Mesendoderm (in vitro differentiated cells): ENCODE results near the gene INPP4A.

Source experiments
- DNase-seq: peaks from one replicate; pipeline ENCODE4 v3.0.0; 2013
- H2AK5ac ChIP-seq: 2 replicates; pipeline ENCODE4 v1.6.1; 2013; ENCODE audit warnings: low read length, inconsistent platforms
- H2BK120ac ChIP-seq: 2 replicates; pipeline ENCODE4 v1.6.1; 2013; ENCODE audit warnings: low read depth, mild to moderate bottlenecking, low read length, moderate library complexity, mixed read lengths
- H2BK15ac ChIP-seq: replicated peaks from 2 replicates; pipeline ENCODE4 v1.6.1; 2013; ENCODE audit warnings: low read depth, mild to moderate bottlenecking, moderate library complexity
- H2BK5ac ChIP-seq: 2 replicates; pipeline ENCODE4 v1.6.1; 2013; ENCODE audit warnings: low read length, inconsistent platforms
- H3K18ac ChIP-seq: 2 replicates; pipeline ENCODE4 v1.6.1; 2013; ENCODE audit warnings: mild to moderate bottlenecking, low read length, mixed read lengths
- H3K23ac ChIP-seq: one replicate; pipeline ENCODE4 v1.6.1; 2013; ENCODE audit warnings: low read length
- H3K27ac ChIP-seq: 2 replicates; pipeline ENCODE4 v1.5.1; 2013; ENCODE audit warnings: low read depth, mild to moderate bottlenecking, inconsistent platforms, low read length, moderate library complexity
- H3K27me3 ChIP-seq: 2 replicates; pipeline ENCODE4 v1.6.1; 2013; ENCODE audit warnings: low read length, control low read depth, mild to moderate bottlenecking, inconsistent platforms; ENCODE audit not compliant: insufficient read depth, poor library complexity
- H3K36me3 ChIP-seq: 2 replicates; pipeline ENCODE4 v1.6.1; 2013; ENCODE audit warnings: low read length, inconsistent platforms; ENCODE audit not compliant: control insufficient read depth, insufficient read depth
- H3K4ac ChIP-seq: one replicate; pipeline ENCODE4 v1.6.1; 2013; ENCODE audit warnings: low read depth, mild to moderate bottlenecking, low read length, moderate library complexity
- H3K4me1 ChIP-seq: 2 replicates; pipeline ENCODE4 v1.6.1; 2013; ENCODE audit warnings: low read depth, low read length, inconsistent platforms; ENCODE audit not compliant: control insufficient read depth
- H3K4me2 ChIP-seq: 2 replicates; pipeline ENCODE4 v1.6.1; 2013; ENCODE audit warnings: low read length
- H3K4me3 ChIP-seq: 2 replicates; pipeline ENCODE4 v1.5.1; 2013; ENCODE audit warnings: mild to moderate bottlenecking, low read length
- H3K56ac ChIP-seq: one replicate; pipeline ENCODE4 v1.6.1; 2013; ENCODE audit warnings: low read length
- H3K79me1 ChIP-seq: 2 replicates; pipeline ENCODE4 v1.6.1; 2013; ENCODE audit warnings: low read length, inconsistent platforms
- H3K79me2 ChIP-seq: 2 replicates; pipeline ENCODE4 v1.6.1; 2013; ENCODE audit warnings: mild to moderate bottlenecking, low read length; ENCODE audit not compliant: control insufficient read depth, insufficient read depth
- H3K9ac ChIP-seq: 2 replicates; pipeline ENCODE4 v1.6.1; 2013; ENCODE audit warnings: low read length, inconsistent platforms
- H4K5ac ChIP-seq: one replicate; pipeline ENCODE4 v1.6.1; 2013; ENCODE audit warnings: low read length
- H4K8ac ChIP-seq: one replicate; pipeline ENCODE4 v1.6.1; 2013; ENCODE audit warnings: low read depth, mild to moderate bottlenecking, control low read depth, low read length, moderate library complexity
- whole genome bisulfite sequencing: extraction: QIAGEN DNeasy Blood & Tissue Kit; methylation state at CpG from one replicate; pipeline ENCODE4 v1.1.7; 2013; ENCODE audit warnings: low lambda C conversion rate, missing lambda C conversion rate; ENCODE audit not compliant: insufficient coverage; ENCODE audit errors: extremely low coverage; 5-methylcytosine and 5-hydroxymethylcytosine counted together

Gene INPP4A

GRCh38 chr2:98546186-98546585, 101.5 kb downstream of the INPP4A start:
- peaks cover 16% of the 10 kb centered on the region for H3K36me3 ChIP-seq

GRCh38 chr2:98547092-98547790, 102.6 kb downstream of the INPP4A start:
- H3K27me3 ChIP-seq: no peaks in the 10 kb centered on the region
- H3K27ac ChIP-seq: no peak overlapping the region
- H3K4ac ChIP-seq: no peak overlapping the region
- H3K4me2 ChIP-seq: no peak overlapping the region
- H4K8ac ChIP-seq: no peak overlapping the region
- no peak overlapping the region for H2BK5ac ChIP-seq
- H4K5ac ChIP-seq: no peak overlapping the region
- no peaks in the 10 kb centered on the region for H3K4me1 ChIP-seq
- H3K4me3 ChIP-seq: no peak overlapping the region
- DNase-seq: no peak
- H3K79me2 ChIP-seq: no peaks in the 10 kb centered on the region
- no CpG with 5 or more reads among the region's 2 CpGs for WGBS
- no peak overlapping the region for H2AK5ac ChIP-seq
- H3K36me3 ChIP-seq: peaks cover 16% of the 10 kb centered on the region
- no peak overlapping the region for H3K18ac ChIP-seq
- H3K23ac ChIP-seq: no peak overlapping the region
- no peak overlapping the region for H3K56ac ChIP-seq
- no peaks in the 10 kb centered on the region for H3K79me1 ChIP-seq
- H2BK15ac ChIP-seq: no peak overlapping the region
- H3K9ac ChIP-seq: no peak overlapping the region
- no peak overlapping the region for H2BK120ac ChIP-seq

More at GRCh38 chr2:98546186-98546585, 101.5 kb downstream of the INPP4A start:
- no peaks in the 10 kb centered on the region for H3K79me1 ChIP-seq
- no peak overlapping the region for H2AK5ac ChIP-seq
- H3K79me2 ChIP-seq: no peaks in the 10 kb centered on the region
- H4K8ac ChIP-seq: no peak overlapping the region
- no peak for DNase-seq
- H3K9ac ChIP-seq: no peak overlapping the region
- no peaks in the 10 kb centered on the region for H3K4me1 ChIP-seq
- H3K18ac ChIP-seq: no peak overlapping the region
- no peak overlapping the region for H3K4me3 ChIP-seq
- H3K27ac ChIP-seq: no peak overlapping the region
- H2BK15ac ChIP-seq: no peak overlapping the region
- H2BK5ac ChIP-seq: no peak overlapping the region
- H3K56ac ChIP-seq: no peak overlapping the region
- no peak overlapping the region for H3K4me2 ChIP-seq
- no CpG with 5 or more reads among the region's 3 CpGs for WGBS
- H4K5ac ChIP-seq: no peak overlapping the region
- no peaks in the 10 kb centered on the region for H3K27me3 ChIP-seq
- no peak overlapping the region for H3K4ac ChIP-seq
- H3K23ac ChIP-seq: no peak overlapping the region
- no peak overlapping the region for H2BK120ac ChIP-seq

GRCh38 chr2:98548920-98549818, 104.5 kb downstream of the INPP4A start:
- Histone ChIP-seq H2AK5ac (no peak overlapping the region), H3K79me2 (no peaks in the 10 kb centered on the region), H3K36me3 (peaks cover 23% of the 10 kb centered on the region), H3K18ac (no peak overlapping the region), H3K27ac (no peak overlapping the region), H4K8ac (no peak overlapping the region), H3K27me3 (no peaks in the 10 kb centered on the region), H3K4me3 (no peak overlapping the region), H3K4ac (no peak overlapping the region), H2BK5ac (no peak overlapping the region), H3K4me2 (no peak overlapping the region), H3K56ac (no peak overlapping the region), H3K9ac (no peak overlapping the region), H2BK15ac (no peak overlapping the region), H4K5ac (no peak overlapping the region), H2BK120ac (no peak overlapping the region), H3K4me1 (no peaks in the 10 kb centered on the region), H3K23ac (no peak overlapping the region), H3K79me1 (no peaks in the 10 kb centered on the region)
- no CpG with 5 or more reads among the region's 6 CpGs for WGBS
- DNase-seq: no peak

- H3K23ac ChIP-seq: no peak overlapping the region
- no peak overlapping the region for H2AK5ac ChIP-seq
- no peaks in the 10 kb centered on the region for H3K4me1 ChIP-seq
- H3K27ac ChIP-seq: no peak overlapping the region
- H2BK120ac ChIP-seq: no peak overlapping the region
- H3K4me2 ChIP-seq: no peak overlapping the region
- H3K27me3 ChIP-seq: no peaks in the 10 kb centered on the region
- H3K79me1 ChIP-seq: no peaks in the 10 kb centered on the region
- no CpG with 5 or more reads among the region's 4 CpGs for WGBS
- peaks cover 26% of the 10 kb centered on the region for H3K36me3 ChIP-seq
- H3K4ac ChIP-seq: no peak overlapping the region
- no peaks in the 10 kb centered on the region for H3K79me2 ChIP-seq
- no peak overlapping the region for H3K4me3 ChIP-seq
- no peak overlapping the region for H3K56ac ChIP-seq
- no peak overlapping the region for H3K9ac ChIP-seq
- H3K18ac ChIP-seq: no peak overlapping the region
- H2BK5ac ChIP-seq: no peak overlapping the region
- H4K8ac ChIP-seq: no peak overlapping the region
- DNase-seq: peak; percentile 9
- H2BK15ac ChIP-seq: no peak overlapping the region
- H4K5ac ChIP-seq: no peak overlapping the region
Measured at GRCh38 chr2:98550165-98550564, 105.5 kb downstream of the INPP4A start.

GRCh38 chr2:98551316-98551715, 106.7 kb downstream of the INPP4A start:
- Histone ChIP-seq H3K79me2 (no peaks in the 10 kb centered on the region), H3K36me3 (peaks cover 25% of the 10 kb centered on the region), H3K27ac (no peak overlapping the region), H4K8ac (no peak overlapping the region), H3K23ac (no peak overlapping the region), H2BK5ac (no peak overlapping the region), H3K4ac (no peak overlapping the region), H3K4me2 (no peak overlapping the region), H3K9ac (no peak overlapping the region), H2BK120ac (no peak overlapping the region), H3K56ac (no peak overlapping the region), H3K18ac (no peak overlapping the region), H2BK15ac (no peak overlapping the region), H3K27me3 (no peaks in the 10 kb centered on the region), H3K79me1 (no peaks in the 10 kb centered on the region), H3K4me1 (no peaks in the 10 kb centered on the region), H3K4me3 (no peak overlapping the region), H2AK5ac (no peak overlapping the region), H4K5ac (no peak overlapping the region)
- no CpG with 5 or more reads among the region's 6 CpGs for WGBS
- DNase-seq: no peak
